T-helper 2 cell treated with Interferon-gamma antibody and Interleukin-4, amounts not matched to agents 100 ng/mL and 5 ng/mL, for 36 hours (primary cell): ENCODE measurements around the gene PLXNC1. TPM values are rescaled to one million over a fixed set of nuclear protein-coding genes. Genes with fewer than 3 reads are reported as not detected.

Source experiments
- intact Hi-C: fragments of 100-400 bp; cut with micrococcal nuclease; formaldehyde crosslinking; loops from one replicate; pipeline ENCODE4 v1.15.1; 2023
- total RNA-seq: library from RNA; stranded (reverse); gene quantifications from 2 replicates; pipeline ENCODE4 v1.2.3, GENCODE V29; 2022

The PLXNC1 gene
- total RNA-seq, 1 donor from 2014 or later: 26.7 TPM

DNA sequence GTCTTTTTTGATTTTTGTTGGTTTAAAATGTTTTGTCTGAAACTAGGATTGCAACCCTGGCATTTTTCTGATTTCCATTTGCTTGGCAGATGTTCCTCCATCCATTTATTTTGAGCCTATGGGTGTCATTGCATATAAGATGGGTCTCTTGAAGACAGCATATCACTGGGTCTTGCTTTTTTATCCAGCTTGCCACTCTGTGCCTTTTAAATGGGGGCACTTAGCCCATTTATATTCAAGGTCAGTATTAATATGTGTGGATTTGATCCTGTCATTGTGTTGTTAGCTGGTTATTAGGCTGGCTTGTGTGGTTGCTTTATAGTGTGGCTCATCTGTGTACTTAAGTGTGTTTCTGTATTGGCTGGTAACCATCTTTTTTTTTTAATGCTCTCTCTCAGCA is 171.7 kb downstream of the PLXNC1 start:
- intact Hi-C loops: no loop called here

DNA sequence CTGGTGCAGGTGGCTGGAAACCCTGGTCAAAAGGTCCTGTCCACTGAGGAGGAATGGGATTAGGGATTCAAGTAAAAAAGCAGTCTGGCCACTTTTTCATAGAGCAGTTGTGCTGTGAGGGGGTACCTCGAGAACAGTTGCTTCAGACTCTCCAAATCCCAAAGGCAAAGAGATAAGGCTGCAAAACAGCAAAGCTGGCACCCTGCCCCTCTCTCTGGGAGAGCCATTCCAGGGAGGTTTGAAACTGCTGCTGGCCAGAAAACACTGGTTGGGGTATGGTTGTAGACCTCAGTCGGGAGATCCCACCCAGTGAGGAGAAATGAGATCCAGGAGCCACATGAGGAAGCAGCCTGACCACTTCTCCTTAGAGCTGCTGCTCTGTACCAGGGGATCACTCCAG is 174.0 kb downstream of the PLXNC1 start:
- intact Hi-C loops: no loop called here

DNA sequence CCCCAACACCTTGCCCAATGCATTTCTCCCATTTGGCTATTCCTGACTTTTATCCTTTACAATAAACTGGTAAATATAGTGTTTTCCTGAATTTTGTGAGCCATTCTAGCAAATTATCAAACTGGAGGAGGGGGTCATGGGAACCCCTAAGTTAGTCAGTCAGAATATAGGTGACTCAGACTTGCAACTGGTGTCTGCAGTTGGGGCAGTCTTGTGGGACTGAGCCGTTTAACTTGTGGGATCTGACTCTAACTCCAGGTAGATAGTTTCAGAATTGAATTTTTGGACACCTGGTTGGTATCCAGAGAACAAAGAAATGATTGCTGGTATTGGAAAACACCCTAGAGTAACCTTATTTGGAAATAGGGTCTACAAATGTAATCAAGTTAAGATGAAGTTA is 177.9 kb downstream of the PLXNC1 start:
- intact Hi-C loops: no loop called here

DNA sequence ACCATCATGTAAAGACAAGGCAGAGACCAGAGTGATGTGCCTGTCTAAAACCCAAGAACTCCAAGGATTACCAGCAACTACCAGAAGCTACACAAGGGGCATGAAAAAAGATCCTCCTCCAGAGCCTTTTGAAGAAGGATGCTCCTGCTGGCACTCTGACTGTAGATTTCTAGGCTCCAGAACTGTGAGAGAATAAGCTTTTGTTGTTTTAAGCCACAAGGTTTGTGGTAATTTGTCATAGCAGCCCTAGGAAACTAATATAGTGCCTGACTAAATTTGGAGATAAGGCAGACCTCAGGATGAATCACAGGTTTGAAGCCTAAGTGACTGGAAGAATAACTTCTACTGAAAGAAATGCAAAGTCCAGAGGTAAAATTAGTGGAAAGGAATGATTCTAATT is 178.3 kb downstream of the PLXNC1 start:
- intact Hi-C loops: no loop called here

DNA sequence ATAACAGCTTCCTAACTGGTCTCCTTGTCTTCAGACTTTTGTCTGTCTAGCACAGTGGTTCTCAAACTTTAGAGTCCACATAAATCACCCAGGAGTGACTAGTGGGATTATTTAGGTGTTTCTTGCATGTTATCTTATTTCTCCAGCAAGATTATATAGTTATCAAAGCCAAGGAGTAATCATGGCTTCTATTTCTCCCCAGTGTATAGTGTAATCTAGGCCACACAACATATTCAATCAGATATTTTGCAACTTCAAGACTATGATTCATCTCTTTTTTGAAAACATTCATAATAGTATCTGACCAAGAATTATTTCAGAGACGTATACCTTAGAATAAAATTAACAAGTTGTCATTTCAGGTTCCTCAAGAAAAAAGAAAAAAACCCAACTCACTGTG is 179.4 kb downstream of the PLXNC1 start:
- intact Hi-C loops: no loop called here

DNA sequence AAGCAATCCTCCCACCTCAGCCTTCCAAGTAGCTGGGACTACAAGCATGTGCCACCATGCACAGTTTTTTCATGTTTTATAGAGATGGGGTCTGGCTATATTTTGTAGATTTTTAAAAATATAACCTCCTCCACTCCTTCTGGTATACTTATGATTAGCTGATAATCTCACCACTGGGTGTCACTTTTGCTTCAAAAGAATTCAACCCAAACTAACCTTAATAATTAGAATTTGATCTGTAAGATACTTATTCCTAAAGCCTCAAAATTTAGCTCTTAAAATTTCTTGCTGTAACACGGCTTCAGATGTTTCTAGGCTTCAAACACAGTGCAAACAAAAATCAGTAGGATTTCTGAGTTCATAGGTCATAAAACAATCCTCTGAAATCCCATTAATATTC is 181.0 kb downstream of the PLXNC1 start:
- intact Hi-C loops: no loop called here

DNA sequence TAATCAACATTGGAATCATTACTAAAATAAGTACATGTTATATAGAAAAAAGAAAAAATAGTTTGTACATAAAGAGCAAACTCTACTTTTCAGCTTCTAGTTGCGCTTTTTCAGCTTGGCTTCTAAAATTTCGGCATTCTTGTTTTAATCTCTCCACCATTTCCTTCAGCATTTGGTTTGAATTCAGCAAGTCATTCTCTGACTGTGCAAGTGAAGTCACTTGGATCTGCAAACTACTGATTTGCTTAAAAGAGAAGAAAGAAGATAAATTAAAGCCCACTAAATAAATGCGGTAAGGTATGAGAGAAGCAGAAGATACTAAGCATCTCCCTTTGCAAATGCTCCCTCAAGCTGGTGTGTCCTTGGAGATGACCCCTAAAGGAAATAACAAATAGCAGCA is 185.0 kb downstream of the PLXNC1 start:
- intact Hi-C loops: no loop called here

DNA sequence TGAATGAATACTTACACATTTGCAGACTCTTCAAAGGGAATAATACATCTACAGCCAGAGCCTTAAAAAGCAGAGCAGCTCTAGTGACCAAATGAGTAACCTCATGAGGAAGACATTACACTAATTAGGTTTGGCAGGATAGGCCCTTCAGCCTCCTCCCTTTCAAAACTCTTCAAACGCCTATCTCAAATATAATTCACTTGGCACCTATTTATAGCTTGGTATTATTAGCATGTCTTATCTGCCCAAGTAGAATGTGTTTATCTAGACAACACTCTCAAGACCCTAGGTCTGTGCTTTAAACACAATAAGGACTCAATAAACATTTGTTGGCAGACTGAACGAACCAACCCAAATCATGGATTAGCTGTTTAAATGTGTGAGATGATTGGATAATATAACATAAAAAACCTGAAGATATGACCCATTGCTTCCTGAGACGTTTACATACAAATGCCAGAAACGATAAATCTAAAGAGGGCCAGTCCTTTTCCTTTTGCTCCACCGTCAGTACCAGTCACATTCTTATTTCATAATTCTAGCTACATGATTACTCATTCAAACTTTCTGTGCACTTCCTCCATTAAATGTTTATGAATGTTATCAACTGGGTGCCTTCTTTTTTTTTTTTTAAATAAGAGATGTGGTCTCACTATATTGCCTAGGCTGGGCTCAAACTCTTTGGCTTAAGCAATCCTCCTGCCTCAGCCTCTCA is 188.0 kb downstream of the PLXNC1 start:
- intact Hi-C loops: no loop called here

DNA sequence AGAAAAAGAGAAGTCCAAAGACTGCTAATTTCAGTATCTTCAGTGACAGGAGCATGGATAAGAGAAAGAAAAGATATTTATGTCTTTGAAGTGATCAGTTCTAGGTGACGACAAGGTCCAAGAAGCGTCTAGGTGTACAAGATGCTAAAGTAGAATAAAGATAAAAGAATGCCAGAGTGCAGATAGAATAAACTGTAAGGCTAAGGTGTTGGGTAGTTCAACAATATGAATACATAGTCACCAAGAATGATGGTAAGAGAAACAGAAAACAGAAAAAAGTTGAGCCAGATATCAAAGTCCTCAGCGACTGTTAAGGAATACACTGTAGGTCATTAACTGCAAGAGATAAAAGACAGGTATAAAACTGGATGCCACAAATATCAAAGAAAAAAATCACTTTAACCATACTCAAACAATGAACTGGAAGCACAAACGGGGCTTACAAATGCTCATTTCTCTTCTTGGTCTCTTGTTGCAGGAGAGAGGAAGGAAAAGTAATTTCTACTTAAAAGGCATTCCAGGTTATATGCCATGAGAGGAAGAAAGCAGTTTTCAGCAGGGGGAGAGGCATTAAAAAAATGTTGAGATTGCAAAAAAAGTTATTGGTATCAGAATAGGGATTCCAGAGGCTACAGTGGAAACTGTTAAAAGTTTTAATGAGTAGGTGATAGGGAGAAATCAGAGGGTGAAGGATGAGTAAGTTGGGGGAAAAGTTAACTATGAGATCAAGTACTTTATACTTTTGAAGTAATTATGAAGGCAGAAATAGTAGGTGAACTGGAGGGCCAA is 189.8 kb downstream of the PLXNC1 start:
- intact Hi-C loops: no loop called here

DNA sequence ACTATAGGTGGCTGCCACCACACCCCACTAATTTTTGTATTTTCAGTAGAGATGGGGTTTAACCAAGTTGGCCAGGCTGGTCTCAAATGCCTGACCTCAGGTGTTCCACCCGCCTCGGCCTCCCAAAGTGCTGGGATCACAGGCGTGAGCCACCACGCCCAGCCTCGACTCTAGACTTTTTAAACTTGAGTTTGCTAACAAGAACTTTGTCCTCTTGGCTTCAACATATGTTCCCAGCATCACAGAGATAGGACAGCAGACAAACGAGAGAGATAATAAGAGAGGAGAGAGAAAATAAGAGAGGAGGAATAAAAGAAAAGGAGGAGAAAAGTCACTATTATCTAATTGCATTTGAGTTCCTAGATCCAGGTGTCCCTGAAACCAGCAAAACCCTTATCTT is 192.2 kb downstream of the PLXNC1 start:
- intact Hi-C loops: no loop called here

DNA sequence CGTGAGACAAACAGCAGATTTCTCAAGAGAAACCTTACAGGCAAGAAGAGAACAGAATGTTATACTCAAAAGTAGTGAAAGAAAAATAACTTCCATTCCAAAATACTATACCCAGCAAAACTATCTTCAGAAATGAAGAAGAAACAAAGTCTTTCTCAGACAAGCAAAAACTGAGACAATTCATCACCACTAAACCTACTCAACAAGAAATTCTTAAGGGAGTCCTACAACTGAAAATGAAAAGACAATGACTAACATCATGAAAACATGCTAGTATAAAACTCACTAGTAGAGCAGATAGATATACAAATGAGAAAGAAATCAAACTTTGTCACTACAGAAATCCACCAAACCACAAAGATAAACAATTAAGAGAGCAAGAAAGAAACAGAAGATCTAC is 204.8 kb downstream of the PLXNC1 start:
- intact Hi-C loops: no loop called here
